GM04504 (cell line): ENCODE results near the gene RNU6-9.
"Not testable (repeated sequence)": the region's sequence is repeated elsewhere in the genome, so short reads cannot be mapped to it uniquely, and the experiment has no call there.

Experiments used
- DNase-seq: peaks from one replicate; pipeline ENCODE4 v3.0.0-alpha.2; 2012; ENCODE audit warnings: low read depth

Gene RNU6-9

GRCh38 chr19:878751-879561 is 14.3 kb upstream of the RNU6-9 start:
- not testable (repeated sequence) for DNase-seq

- DNase-seq, result no peak
Measured at GRCh38 chr19:879711-880438, 13.4 kb upstream of the RNU6-9 start.

- DNase-seq, result no peak
Measured at GRCh38 chr19:881385-882071, 11.8 kb upstream of the RNU6-9 start.

- no peak for DNase-seq
Measured at GRCh38 chr19:882871-883497, 10.3 kb upstream of the RNU6-9 start.

GRCh38 chr19:883661-884211 is 9.5 kb upstream of the RNU6-9 start:
- DNase-seq, result no peak

- no peak for DNase-seq
Measured at GRCh38 chr19:884420-885211, 8.7 kb upstream of the RNU6-9 start.

- DNase-seq, result no peak
Measured at GRCh38 chr19:885536-886224, 7.6 kb upstream of the RNU6-9 start.

GRCh38 chr19:887072-887471 is 6.2 kb upstream of the RNU6-9 start:
- no peak for DNase-seq

GRCh38 chr19:887599-887998 is 5.7 kb upstream of the RNU6-9 start:
- no peak for DNase-seq

GRCh38 chr19:888581-889385 is 4.5 kb upstream of the RNU6-9 start:
- DNase-seq, result no peak

GRCh38 chr19:889662-890295 is 3.5 kb upstream of the RNU6-9 start:
- no peak for DNase-seq

GRCh38 chr19:890831-891230 is 2.5 kb upstream of the RNU6-9 start:
- DNase-seq, result no peak

GRCh38 chr19:891421-892200 is 1.7 kb upstream of the RNU6-9 start:
- DNase-seq, result not testable (repeated sequence)

- DNase-seq, result no peak
Measured at GRCh38 chr19:892243-892893, 916 bp upstream of the RNU6-9 start.

- DNase-seq, result no peak
Measured at GRCh38 chr19:896434-896833, 3.1 kb downstream of the RNU6-9 start.

GRCh38 chr19:896999-897398 is 3.7 kb downstream of the RNU6-9 start:
- DNase-seq, result no peak

GRCh38 chr19:897442-898039 is 4.3 kb downstream of the RNU6-9 start:
- no peak for DNase-seq

GRCh38 chr19:898663-899062 is 5.4 kb downstream of the RNU6-9 start:
- DNase-seq, result no peak
